DMS 273 (cell line): ENCODE data around the gene RBM33.
"Not testable (repeated sequence)": the region's sequence is repeated elsewhere in the genome, so short reads cannot be mapped to it uniquely, and the experiment has no call there.

Experiments
- DNase-seq: peaks from one replicate; lab custom pipeline; 2025; ENCODE audit not compliant: unreplicated experiment; lab: John Stamatoyannopoulos, UW

The RBM33 gene

DNA sequence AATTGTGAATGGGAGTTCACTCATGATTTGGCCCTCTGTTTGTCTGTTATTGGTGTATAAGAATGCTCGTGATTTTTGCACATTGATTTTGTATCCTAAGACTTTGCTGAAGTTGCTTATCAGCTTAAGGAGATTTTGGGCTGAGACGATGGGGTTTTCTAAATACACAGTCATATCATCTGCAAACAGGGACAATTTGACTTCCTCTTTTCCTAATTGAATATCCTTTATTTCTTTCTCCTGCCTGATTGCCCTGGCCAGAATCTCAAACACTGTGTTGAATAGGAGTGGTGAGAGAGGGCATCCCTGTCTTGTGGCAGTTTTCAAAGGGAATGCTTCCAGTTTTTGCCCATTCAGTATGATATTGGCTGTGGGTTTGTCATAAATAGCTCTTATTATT lies 43.8 kb downstream of the RBM33 start:
- not testable (repeated sequence) for DNase-seq

- not testable (repeated sequence) for DNase-seq
These were observed 46.2 kb downstream of the RBM33 start for GRCh38 chr7:155690655-155691054.

- DNase-seq, result no peak
These were observed 47.9 kb downstream of the RBM33 start for GRCh38 chr7:155692317-155692716.

DNA sequence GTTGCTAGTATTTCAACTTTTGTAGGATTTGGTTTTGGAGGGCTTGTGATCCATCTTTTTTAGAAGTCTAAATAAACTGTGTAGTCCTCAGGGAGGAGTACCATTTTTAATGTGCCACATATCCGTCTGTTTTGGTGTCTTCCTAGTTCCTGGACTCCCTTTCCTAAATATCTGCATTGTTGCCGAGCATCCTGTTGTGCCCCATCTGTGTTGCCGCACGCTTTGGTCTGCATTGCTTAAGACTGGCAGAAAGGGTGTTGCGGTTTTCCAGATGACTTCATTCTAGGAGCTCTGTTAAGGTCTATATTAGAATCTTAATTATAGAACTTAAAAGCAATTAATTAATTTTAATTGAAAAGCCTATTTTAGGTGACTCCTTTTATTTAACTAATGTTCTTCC lies 49.4 kb downstream of the RBM33 start:
- no peak for DNase-seq

DNA sequence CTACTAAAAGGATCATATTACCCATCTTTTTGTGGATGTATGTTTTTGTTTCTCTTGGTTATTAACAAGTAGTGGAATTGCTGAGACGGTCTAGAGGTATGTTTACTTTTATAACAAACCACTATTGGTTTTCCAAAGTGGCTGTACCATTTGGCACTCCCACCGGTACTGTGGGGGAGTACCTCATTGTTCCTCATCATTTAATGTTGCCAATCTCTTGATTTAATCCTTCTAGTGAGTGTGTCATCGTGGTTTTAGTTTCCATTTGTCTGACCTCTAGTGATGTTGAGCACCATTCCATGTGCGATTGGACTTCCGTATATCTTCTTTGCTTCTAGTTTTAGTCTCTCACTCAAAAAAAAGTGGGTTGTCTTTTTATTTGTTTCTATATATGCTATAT lies 50.4 kb downstream of the RBM33 start:
- DNase-seq, result no peak

- no peak for DNase-seq
These were observed 52.3 kb downstream of the RBM33 start for GRCh38 chr7:155696747-155697146.

GRCh38 chr7:155698633-155699032 lies 54.2 kb downstream of the RBM33 start:
- DNase-seq, result no peak

GRCh38 chr7:155699180-155699579 lies 54.7 kb downstream of the RBM33 start:
- no peak for DNase-seq

- DNase-seq, result no peak
These were observed 56.4 kb downstream of the RBM33 start for GRCh38 chr7:155700847-155701246.

DNA sequence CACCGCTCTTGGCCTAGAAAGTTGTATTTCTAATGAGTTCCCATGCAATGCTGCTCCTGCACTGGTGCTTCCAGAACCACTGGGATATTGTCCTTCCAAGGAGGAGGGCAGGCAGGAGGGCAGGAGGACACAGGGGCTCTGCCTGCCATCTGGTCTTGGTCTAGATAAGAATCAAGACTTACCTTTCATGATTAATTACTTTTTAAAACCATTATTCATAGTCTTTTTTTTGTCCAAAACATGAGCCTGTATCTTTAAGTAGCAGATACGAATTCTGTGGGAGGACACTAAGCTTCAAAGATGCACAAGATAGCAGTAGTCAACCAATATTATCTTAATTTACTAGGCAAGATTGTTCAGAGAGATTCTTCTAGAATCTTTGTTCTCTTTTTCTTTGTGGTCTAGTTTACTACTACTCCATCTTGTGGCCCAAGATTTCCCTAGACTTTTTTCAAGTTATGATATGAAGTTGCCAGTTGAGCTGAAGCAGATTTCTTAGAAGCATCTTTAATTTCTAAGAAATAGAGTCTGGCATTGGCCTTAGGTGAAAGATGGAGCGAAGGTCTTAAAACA lies 57.6 kb downstream of the RBM33 start:
- no peak for DNase-seq

DNA sequence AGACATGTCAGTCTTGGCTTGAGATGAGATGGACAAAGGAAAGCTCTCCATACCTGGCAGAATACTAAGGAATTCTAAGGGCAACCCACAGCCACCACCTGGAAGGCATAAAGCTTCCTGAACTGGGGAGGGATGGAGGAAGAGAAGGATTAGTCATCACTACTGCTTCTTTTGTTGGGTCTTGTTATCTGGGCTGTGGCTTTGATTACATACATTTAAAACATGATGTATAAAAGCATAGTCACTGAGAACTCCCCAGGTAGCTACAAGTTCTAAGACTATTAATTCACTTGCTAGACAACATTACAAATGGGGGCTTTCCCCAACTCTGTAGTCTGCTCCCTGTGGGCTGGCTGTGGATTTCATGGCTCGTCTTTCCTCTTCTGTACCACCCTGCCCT lies 58.2 kb downstream of the RBM33 start:
- DNase-seq, result no peak

DNA sequence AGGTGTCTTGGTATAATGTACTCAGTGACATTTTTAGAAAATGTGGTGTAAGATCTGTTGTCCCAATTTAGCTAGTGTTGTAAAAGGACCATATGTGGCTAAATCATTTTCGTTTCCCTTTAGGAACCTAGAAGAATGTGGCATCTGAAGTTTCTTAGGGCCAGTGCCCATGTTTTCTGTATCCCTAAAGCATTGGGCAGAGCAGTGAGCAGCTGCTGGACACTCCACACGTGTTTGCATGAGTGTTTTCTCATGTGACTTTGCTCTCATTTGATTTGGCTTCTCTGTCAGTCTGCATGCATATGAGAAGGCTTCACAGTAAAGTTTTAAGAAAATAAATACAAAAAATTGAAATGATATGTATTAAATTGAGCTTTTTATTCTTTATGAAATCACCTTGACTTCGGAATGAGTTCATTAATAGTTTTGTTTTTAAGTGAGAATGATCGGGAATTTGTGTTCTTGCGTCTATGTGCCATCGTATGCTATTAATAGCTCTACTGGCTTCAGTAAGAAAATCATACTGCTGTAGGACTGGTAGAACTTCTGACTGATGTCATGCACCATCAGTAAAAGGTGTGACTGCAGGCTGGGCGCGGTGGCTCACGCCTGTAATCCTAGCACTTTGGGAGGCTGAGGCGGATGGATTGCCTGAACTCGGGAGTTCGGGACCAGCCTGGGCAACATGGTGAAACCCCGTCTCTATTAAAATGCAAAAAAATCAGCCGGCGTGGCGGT lies 61.3 kb downstream of the RBM33 start:
- no peak for DNase-seq

- no peak for DNase-seq
These were observed 61.9 kb downstream of the RBM33 start for GRCh38 chr7:155706376-155706775.

DNA sequence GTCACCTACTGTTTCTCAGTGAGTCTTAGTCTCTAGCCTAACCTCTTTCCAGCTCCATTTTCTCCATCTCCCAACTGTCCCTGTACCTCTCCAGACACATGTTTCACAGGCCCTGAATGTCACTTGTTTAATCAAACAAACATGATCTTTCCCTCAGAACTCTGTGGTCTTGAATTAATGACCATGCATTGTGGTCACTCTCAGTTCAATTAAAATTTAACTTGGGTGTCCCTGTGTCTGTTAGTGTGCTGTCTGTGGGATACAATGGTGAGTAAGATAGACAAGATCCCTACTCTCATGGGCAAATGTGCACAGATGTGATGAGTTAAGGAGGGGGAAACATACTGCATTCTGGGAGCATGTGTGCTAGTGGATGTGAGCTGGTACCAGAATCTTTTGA lies 65.0 kb downstream of the RBM33 start:
- no peak for DNase-seq

GRCh38 chr7:155710031-155710430 lies 65.6 kb downstream of the RBM33 start:
- no peak for DNase-seq

DNA sequence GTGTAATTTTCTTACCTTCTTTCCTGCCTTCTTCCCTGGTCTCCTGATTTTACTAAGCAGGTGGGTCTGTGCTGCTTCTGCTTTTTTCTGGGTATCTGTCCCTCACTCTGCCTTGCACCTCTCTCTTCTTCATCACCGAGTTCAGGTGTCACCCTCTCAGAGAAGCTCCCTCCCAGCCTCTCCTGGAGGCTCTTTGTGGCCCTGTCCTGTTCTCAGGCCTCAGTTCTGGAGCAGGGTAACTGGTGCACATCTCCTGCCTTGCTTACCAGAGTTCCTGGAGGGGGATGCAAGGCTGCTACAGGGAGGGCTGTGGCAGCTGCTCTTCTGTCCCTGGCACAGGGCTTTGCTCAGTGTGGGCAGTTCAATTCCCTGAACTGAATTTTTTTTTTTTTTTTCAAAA lies 66.1 kb downstream of the RBM33 start:
- DNase-seq, result no peak

DNA sequence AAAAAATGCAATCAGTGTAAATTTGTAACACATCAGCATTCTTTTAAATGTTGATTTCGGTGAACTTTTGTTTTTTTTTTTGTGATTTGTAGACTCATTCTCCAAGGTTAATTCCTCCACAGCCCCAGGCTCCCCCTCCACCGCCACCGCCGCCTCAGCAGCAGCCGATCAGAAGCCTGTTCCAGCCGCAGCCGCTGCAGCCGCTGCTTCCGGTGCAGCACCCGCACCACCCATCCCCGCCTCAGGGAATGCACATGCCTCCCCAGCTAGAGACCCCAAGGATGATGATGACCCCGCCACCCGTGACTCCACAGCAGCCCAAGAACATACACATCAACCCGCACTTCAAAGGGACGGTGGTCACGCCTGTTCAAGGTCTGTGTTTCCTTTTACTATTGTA lies 66.6 kb downstream of the RBM33 start:
- DNase-seq, result no peak

DNA sequence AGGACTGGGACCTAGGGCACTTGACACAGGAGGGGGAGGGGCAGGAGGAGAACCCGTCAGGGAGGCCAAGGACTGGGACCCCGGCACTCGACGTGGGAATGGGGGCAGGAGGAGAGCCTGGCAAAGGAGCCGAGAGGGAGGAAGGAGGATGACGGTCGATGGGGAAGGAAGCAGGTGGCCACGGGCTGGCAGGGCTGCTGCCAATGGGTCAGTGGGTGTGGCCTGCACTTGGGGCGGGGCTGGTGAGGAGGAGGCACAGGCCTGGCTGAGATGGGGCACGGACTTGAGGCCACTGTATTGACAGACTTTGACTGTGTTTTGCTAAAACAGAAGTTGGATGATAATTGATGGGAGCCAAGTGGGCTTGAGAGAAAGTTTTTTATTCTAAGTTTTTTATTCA lies 68.9 kb downstream of the RBM33 start:
- peak; percentile 21 for DNase-seq

GRCh38 chr7:155714702-155715101 lies 70.2 kb downstream of the RBM33 start:
- no peak for DNase-seq

GRCh38 chr7:155715111-155715805 lies 70.8 kb downstream of the RBM33 start:
- DNase-seq, result no peak

GRCh38 chr7:155717010-155717744 lies 72.7 kb downstream of the RBM33 start:
- no peak for DNase-seq

DNA sequence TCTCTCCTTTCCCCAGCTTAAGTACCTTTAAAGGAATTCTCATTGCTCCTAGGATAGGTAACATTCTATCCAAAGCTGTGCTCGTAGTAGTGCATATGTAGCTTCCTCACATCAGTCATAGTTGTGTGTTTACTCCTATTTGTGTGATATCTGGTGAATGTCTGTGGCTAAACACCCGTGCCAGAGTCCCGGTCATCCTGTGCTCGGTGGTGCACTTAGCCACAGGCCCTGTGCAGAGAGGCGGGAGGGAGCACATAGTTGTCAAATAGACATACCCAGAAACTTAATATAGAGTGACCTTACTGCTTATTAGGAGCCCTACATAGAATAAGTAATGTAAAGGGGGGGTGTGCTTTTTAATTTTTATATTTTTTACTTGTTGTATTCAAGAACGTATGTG lies 76.6 kb downstream of the RBM33 start:
- no peak for DNase-seq
